ENCODE results near the gene ARHGEF17. TPM values are rescaled to one million over a fixed set of nuclear protein-coding genes. Genes with fewer than 3 reads are reported as not detected.

The ARHGEF17 gene
- total and polyA plus RNA-seq, 8 donors: 5.0 to 66.5 (median 33.6) TPM

- Histone ChIP-seq H3K36me3 (peaks cover 4 to 50% (median 47%) of the 10 kb centered on the region in 4 donors), H3K4me1 (peaks cover 0 to 12% (median 0%) of the 10 kb centered on the region in 4 donors), H3K27ac (no peak overlapping the region), H3K4me3 (no peak overlapping the region), H3K27me3 (no peaks in the 10 kb centered on the region), H3K9me3 (no peaks in the 10 kb centered on the region)
- peak; percentile 54 to 82 for DNase-seq
- intact Hi-C loops (cut with DNase I; ENCODE audit: low total_unique reads): loop anchor here (5.0 kb wide), 1 partner anchor 253 kb away; no protein-coding TSS in a partner anchor
- no peak for TF ChIP-seq EP300 (IDR thresholded peaks at IDR 0.05)
- TF ChIP-seq, protein P1, sequence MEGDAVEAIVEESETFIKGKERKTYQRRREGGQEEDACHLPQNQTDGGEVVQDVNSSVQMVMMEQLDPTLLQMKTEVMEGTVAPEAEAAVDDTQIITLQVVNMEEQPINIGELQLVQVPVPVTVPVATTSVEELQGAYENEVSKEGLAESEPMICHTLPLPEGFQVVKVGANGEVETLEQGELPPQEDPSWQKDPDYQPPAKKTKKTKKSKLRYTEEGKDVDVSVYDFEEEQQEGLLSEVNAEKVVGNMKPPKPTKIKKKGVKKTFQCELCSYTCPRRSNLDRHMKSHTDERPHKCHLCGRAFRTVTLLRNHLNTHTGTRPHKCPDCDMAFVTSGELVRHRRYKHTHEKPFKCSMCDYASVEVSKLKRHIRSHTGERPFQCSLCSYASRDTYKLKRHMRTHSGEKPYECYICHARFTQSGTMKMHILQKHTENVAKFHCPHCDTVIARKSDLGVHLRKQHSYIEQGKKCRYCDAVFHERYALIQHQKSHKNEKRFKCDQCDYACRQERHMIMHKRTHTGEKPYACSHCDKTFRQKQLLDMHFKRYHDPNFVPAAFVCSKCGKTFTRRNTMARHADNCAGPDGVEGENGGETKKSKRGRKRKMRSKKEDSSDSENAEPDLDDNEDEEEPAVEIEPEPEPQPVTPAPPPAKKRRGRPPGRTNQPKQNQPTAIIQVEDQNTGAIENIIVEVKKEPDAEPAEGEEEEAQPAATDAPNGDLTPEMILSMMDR (IDR thresholded peaks at IDR 0.05): peak in 4 of 7 experiments; percentile 30 to 56 (median 44)
- peak in 1 of 3 donors; percentile 30 for TF ChIP-seq POLR2AphosphoS5 (IDR thresholded peaks at IDR 0.05)
- TF ChIP-seq POLR2A (IDR thresholded peaks at IDR 0.05): no peak
- 57 to 76% (median 63%) methylated on average over 4 of the region's 4 CpGs for WGBS, 5 donors
Observed at GRCh38 chr11:73404048-73404447, 96.0 kb downstream of the ARHGEF17 start.

DNA sequence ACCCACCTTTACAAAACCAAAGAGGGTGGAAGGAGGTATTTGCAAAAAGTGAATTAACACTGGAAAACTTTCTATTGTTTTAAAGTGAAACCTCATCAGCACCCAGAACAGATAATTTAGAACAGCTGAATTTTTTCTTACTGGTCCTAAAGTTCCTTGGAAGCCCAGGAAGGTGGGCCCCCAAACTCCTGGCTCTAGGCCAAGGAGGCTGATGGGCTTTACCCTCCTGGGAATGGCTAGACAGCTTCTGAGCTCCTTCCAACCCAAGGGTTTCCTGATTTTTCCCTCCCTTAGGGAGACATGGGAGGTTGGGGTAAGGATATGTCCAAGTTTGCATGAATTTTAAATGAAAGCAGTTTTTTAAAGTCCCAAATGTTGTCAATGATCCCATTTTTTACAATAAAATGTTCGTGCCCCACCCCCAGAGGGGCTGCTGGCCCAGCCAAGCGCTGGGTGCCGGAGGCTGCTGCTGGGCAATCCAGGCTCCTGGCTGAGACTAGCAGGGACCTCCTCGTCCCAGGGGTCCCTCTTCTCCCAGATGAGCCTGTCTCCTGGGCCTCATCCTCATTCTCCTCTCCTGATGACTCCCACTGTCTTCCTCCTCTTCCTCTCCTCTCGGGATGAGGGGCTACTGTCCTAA, 96.5 kb downstream of the ARHGEF17 start:
- Histone ChIP-seq H3K27me3 (no peaks in the 10 kb centered on the region), H3K4me3 (no peak overlapping the region), H3K9me3 (no peaks in the 10 kb centered on the region), H3K27ac (peak overlapping the region in 1 of 5 donors; percentile 6), H3K36me3 (peaks cover 10 to 55% (median 53%) of the 10 kb centered on the region in 4 donors), H3K4me1 (peaks cover 0 to 12% (median 0%) of the 10 kb centered on the region in 4 donors)
- no peak for TF ChIP-seq EP300 (IDR thresholded peaks at IDR 0.05)
- TF ChIP-seq POLR2A (IDR thresholded peaks at IDR 0.05): no peak
- TF ChIP-seq, protein P1 (IDR thresholded peaks at IDR 0.05): no peak
- TF ChIP-seq POLR2AphosphoS5 (IDR thresholded peaks at IDR 0.05): no peak
- DNase-seq: no peak
- intact Hi-C loops (cut with DNase I; ENCODE audit: low total_unique reads): loop anchor here (5.0 kb wide), 1 partner anchor 253 kb away; no protein-coding TSS in a partner anchor
- WGBS, 5 donors: 85 to 98% (median 90%) methylated on average over 5 of the region's 5 CpGs

- peaks cover 10 to 58% (median 56%) of the 10 kb centered on the region in 4 donors for H3K36me3 ChIP-seq
- H3K27me3 ChIP-seq: no peaks in the 10 kb centered on the region
Observed at GRCh38 chr11:73405146-73405510, 97.1 kb downstream of the ARHGEF17 start.

DNA sequence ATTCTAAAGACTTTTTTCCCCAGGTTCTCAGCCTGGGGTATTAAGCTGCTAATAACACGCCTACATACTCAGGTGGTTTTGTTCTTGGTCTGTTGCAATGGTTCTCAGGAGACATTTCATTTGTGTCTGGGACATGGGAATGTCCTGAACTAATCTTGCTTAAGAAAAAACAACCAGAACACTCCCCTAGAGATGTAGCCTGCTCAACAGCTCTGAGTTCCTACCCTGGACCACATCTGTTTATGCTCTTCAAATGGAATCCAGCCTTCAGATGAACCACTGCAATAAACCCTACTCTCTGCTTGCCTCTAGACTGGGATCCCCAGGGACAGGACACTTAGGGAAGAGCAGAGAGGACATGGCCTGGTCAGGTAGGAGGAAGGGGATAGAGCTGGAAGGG, 98.1 kb downstream of the ARHGEF17 start:
- TF ChIP-seq EP300 (IDR thresholded peaks at IDR 0.05): no peak
- TF ChIP-seq POLR2AphosphoS5 (IDR thresholded peaks at IDR 0.05): no peak
- TF ChIP-seq, protein P1 (IDR thresholded peaks at IDR 0.05): no peak
- no peak for TF ChIP-seq POLR2A (IDR thresholded peaks at IDR 0.05)
- no peaks in the 10 kb centered on the region for H3K27me3 ChIP-seq

More at GRCh38 chr11:73405146-73405510, 97.1 kb downstream of the ARHGEF17 start:
- 91 to 97% (median 94%) methylated on average over 8 of the region's 8 CpGs for WGBS, 5 donors
- intact Hi-C loops (cut with DNase I; ENCODE audit: low total_unique reads): no loop called here
- TF ChIP-seq POLR2A (IDR thresholded peaks at IDR 0.05) (no peak), POLR2AphosphoS5 (IDR thresholded peaks at IDR 0.05) (no peak), EP300 (IDR thresholded peaks at IDR 0.05) (no peak)
- TF ChIP-seq, protein P1 (IDR thresholded peaks at IDR 0.05): no peak
- Histone ChIP-seq H3K9me3 (no peaks in the 10 kb centered on the region), H3K4me3 (no peak overlapping the region), H3K27ac (peak overlapping the region in 1 of 5 donors; percentile 6), H3K4me1 (peaks cover 0 to 12% (median 0%) of the 10 kb centered on the region in 4 donors)
- no peak for DNase-seq

More for the DNA sequence above, 98.1 kb downstream of the ARHGEF17 start:
- intact Hi-C loops (cut with DNase I; ENCODE audit: low total_unique reads): no loop called here
- Histone ChIP-seq H3K4me1 (peaks cover 0 to 12% (median 0%) of the 10 kb centered on the region in 4 donors), H3K36me3 (peaks cover 10 to 68% (median 63%) of the 10 kb centered on the region in 4 donors), H3K27ac (no peak overlapping the region), H3K4me3 (no peak overlapping the region), H3K9me3 (no peaks in the 10 kb centered on the region)
- DNase-seq: no peak
- WGBS, 5 donors: 80 to 96% (median 95%) methylated on average over 1 of the region's 1 CpG

Data from stomach (tissue), 9 donors.